ENCODE data around the gene UBALD2. TPM values are rescaled to one million over a fixed set of nuclear protein-coding genes. Genes with fewer than 3 reads are reported as not detected.

UBALD2 gene
- total and polyA plus RNA-seq, 2 of the 13 experiments (the other 11 are each of a cell fraction or from before 2014, with no cell fraction given): 3.3 to 89.7 TPM

DNA sequence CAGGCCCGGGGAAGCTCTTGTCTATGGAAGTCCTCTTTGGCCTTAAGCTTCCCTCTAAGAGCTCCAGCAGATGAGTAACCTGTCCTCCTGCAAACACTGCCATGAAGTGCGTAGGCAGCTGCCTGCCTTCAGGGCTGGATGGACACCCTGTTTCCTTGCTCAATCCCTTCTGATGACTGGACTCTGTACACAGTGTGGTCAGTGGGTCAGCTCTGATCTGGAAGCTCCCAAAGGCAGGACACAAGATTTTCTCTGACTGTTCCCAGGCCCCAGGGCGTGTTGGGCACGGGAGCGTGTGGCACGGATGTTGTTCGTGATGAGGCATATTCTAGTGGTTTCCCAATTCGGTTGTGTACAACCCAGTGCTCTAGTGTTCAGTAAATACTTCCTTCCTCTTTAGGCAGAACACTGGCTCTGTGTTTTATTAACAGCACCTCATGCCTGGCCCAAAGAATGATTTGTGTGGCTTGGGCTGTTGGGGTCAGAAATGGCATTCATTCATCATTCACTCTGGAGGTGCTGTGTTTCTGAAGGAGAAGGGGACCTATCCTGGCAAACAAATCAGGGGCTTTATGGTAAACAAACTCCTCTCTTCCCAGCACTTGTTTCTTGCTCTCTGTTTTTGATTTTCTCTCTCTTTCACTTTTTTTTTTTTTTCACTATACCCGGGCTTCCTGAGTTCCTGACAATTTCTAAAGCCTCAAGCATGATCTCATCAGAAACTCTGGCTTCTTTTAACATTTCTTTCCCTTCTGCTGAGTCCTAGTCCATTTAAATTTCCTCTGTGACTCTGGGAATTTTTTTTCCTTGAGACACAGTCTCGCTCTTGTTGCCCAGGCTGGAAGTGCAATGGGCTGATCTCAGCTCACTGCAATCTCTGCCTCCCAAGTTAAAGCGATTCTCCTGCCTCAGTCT, 12.9 kb upstream of the UBALD2 start (continued):
- TF ChIP-seq ASH2L (IDR thresholded peaks at IDR 0.05; ENCODE audit: insufficient read length, low read depth, low read length): peak; percentile 25
- no peak for TF ChIP-seq ZNF790 (CRISPR knock-in tag; IDR thresholded peaks at IDR 0.05; ENCODE audit: borderline replicate concordance)
- TF ChIP-seq CHCHD3 (CRISPR knock-in tag; IDR thresholded peaks at IDR 0.05): no peak
- peak; percentile 60; the same call in 1 of the 2 replicates for TF ChIP-seq ZNF263 (CRISPR knock-in tag; IDR thresholded peaks at IDR 0.05)
- TF ChIP-seq SIX4 (CRISPR knock-in tag; IDR thresholded peaks at IDR 0.05): peak; percentile 51
- TF ChIP-seq FOXJ3 (CRISPR knock-in tag; IDR thresholded peaks at IDR 0.05; ENCODE audit: borderline replicate concordance): peak; percentile 60; the same call in 1 of the 2 replicates
- peak; percentile 20; the same call in 1 of the 2 replicates for TF ChIP-seq PRMT3 (CRISPR knock-in tag; IDR thresholded peaks at IDR 0.05; ENCODE audit: borderline replicate concordance, low read depth)
- 0 out of 2 replicates have a peak, but pooled peaks have one; percentile 40 for TF ChIP-seq NFKB2 (CRISPR knock-in tag; IDR thresholded peaks at IDR 0.05; ENCODE audit: borderline replicate concordance)
- peak; percentile 85 for TF ChIP-seq HOXA3 (CRISPR knock-in tag; IDR thresholded peaks at IDR 0.05)
- TF ChIP-seq ZNF430 (CRISPR knock-in tag; IDR thresholded peaks at IDR 0.05): no peak
- no peak for TF ChIP-seq ZNF572 (CRISPR knock-in tag; IDR thresholded peaks at IDR 0.05)
- TF ChIP-seq MIER2 (CRISPR knock-in tag; IDR thresholded peaks at IDR 0.05): peak; percentile 82; the same call in 1 of the 2 replicates
- TF ChIP-seq SIN3A (IDR thresholded peaks at IDR 0.05; ENCODE audit: borderline replicate concordance, low read depth, low read length): peak; percentile 65; the same call in 1 of the 2 replicates
- TF ChIP-seq, protein P1, sequence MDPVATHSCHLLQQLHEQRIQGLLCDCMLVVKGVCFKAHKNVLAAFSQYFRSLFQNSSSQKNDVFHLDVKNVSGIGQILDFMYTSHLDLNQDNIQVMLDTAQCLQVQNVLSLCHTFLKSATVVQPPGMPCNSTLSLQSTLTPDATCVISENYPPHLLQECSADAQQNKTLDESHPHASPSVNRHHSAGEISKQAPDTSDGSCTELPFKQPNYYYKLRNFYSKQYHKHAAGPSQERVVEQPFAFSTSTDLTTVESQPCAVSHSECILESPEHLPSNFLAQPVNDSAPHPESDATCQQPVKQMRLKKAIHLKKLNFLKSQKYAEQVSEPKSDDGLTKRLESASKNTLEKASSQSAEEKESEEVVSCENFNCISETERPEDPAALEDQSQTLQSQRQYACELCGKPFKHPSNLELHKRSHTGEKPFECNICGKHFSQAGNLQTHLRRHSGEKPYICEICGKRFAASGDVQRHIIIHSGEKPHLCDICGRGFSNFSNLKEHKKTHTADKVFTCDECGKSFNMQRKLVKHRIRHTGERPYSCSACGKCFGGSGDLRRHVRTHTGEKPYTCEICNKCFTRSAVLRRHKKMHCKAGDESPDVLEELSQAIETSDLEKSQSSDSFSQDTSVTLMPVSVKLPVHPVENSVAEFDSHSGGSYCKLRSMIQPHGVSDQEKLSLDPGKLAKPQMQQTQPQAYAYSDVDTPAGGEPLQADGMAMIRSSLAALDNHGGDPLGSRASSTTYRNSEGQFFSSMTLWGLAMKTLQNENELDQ (CRISPR knock-in tag; IDR thresholded peaks at IDR 0.05; ENCODE audit: borderline replicate concordance): no peak; the same call in 1 of the 2 replicates
- no peak for TF ChIP-seq E2F1 (CRISPR knock-in tag; IDR thresholded peaks at IDR 0.05)
- peak; percentile 87 for TF ChIP-seq TEAD3 (CRISPR knock-in tag; optimal IDR thresholded peaks at IDR 0.05; ENCODE audit: borderline replicate concordance)
- TF ChIP-seq ZNF101 (CRISPR knock-in tag; IDR thresholded peaks at IDR 0.05; ENCODE audit: borderline replicate concordance, low read depth): no peak
- TF ChIP-seq MBD4 (IDR thresholded peaks at IDR 0.05; ENCODE audit: borderline replicate concordance, low read length): no peak
- peak; percentile 71; the same call in 1 of the 2 replicates for TF ChIP-seq TFAP4 (IDR thresholded peaks at IDR 0.05; ENCODE audit: borderline replicate concordance, low read depth)
- TF ChIP-seq ZNF574 (CRISPR knock-in tag; IDR thresholded peaks at IDR 0.05): peak; percentile 23; the same call in 1 of the 2 replicates

Data from HepG2 (cell line).